Gastrocnemius medialis (tissue), 4 donors: ENCODE results near the gene SPNS2. TPM values are rescaled to one million over a fixed set of nuclear protein-coding genes. Genes with fewer than 3 reads are reported as not detected.

Experiments used
- ATAC-seq, 2 donors: fragments of 150-250 bp; one replicate each; pipeline ENCODE4 v1.9.1; 2016
- DNase-seq, 2 donors: peaks; one replicate each; pipeline ENCODE4 v3.0.0-alpha.2; 2019
- H3K27ac ChIP-seq, 4 donors: fragments of 200-600 bp; sonication (generic); 1 replicate in 1 of 4; 2 replicates in 3 of 4; pipeline ENCODE4 v1.5.1; 2016 to 2018; ENCODE audit warnings: mild to moderate bottlenecking in 2 of 4, moderate library complexity in 1 of 4
- H3K27me3 ChIP-seq, 3 donors: fragments of 200-600 bp; sonication (generic) in 2 of 3; 1 replicate in 1 of 3; 2 replicates in 2 of 3; pipeline versions ENCODE4 v1.5.1 to v1.6.0; 2016 to 2019; ENCODE audit warnings: mild to moderate bottlenecking in 1 of 3, moderate library complexity in 1 of 3
- H3K36me3 ChIP-seq, 2 donors: fragments of 200-600 bp; sonication (generic) in 1 of 2; one replicate each; pipeline ENCODE4 v1.5.1; 2017 to 2018
- H3K4me1 ChIP-seq, 2 donors: fragments of 200-600 bp; sonication (generic) in 1 of 2; one replicate each; pipeline ENCODE4 v1.5.1; 2016 to 2017; ENCODE audit warnings: mild to moderate bottlenecking in 2 of 2
- H3K4me3 ChIP-seq, 4 donors: fragments of 200-600 bp; sonication (generic) in 3 of 4; 1 replicate in 1 of 4; 2 replicates in 3 of 4; pipeline ENCODE4 v1.5.1; 2016 to 2019; ENCODE audit warnings: mild to moderate bottlenecking in 2 of 4
- H3K9me3 ChIP-seq, 3 donors: fragments of 200-600 bp; sonication (generic) in 2 of 3; 1 replicate in 1 of 3; 2 replicates in 2 of 3; pipeline ENCODE4 v1.5.1; 2016 to 2019
- CTCF ChIP-seq, 5 experiments: fragments of 450-650 bp in 3 of 5; fragments of 200-600 bp in 2 of 5; sonication (generic) in 2 of 5; IDR thresholded peaks in 4 of 5; conservative IDR thresholded peaks in 1 of 5; 1 replicate in 4 of 5; 2 replicates in 1 of 5; pipeline ENCODE4 v1.5.1; 2016 to 2019; ENCODE audit warnings: antibody characterized with exemption in 5 of 5, mild to moderate bottlenecking in 3 of 5, moderate library complexity in 3 of 5
- POLR2A ChIP-seq, 2 donors: fragments of 450-650 bp; IDR thresholded peaks; one replicate each; pipeline ENCODE4 v1.6.1; 2017; ENCODE audit warnings: antibody characterized with exemption in 2 of 2, mild to moderate bottlenecking in 2 of 2, moderate library complexity in 2 of 2
- in situ Hi-C, 4 donors: fragments of 200-750 bp; cut with MboI; loops; one replicate each; pipeline versions ENCODE4 v1.15.0 to v1.8.0; 2017; ENCODE audit warnings: low sequenced_read_pairs in 4 of 4
- intact Hi-C: fragments of 100-400 bp; cut with DNase I; formaldehyde crosslinking; loops from one replicate; pipeline ENCODE4 v1.15.1; 2023; ENCODE audit warnings: low total_unique reads
- total RNA-seq, 4 donors: library from RNA; depleted of rRNA; stranded (reverse); fragments of >200 nt; gene quantifications; one replicate each; pipeline versions ENCODE4 v1.1.0 to v1.2.3, GENCODE V29; 2016

SPNS2 gene
- total RNA-seq, 4 donors from 2014 or later = 2.7 to 6.2 (median 4.2) TPM

DNA sequence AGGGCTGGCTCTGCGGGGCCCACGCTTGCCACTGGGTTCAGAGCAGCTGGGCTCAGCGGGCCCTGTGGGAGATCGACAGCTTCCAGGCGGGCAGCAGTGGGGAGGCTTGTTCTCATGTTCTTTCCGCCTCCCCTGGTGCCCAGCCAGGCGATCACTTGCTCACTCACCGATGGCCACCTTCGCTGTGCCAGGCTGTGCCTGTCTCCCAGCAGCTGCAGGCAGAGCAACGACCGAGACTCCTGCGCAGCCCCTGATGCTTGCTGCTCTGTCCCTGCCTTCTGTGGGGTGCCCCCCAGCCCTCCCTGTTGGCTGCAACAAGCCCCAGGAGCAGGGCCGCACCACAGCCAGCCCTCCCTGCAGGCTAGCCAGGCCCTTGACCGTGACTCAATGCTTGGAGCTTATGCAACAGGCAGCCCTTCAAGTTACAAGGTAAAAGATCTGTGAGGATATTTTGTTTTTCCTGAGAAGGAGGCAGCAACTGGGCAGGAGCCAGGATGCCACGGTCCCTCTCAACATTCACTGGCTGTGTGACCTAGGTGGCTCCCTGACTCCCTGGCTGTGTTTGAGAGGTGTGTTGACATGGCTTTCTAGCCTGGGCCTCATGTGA lies 9.6 kb upstream of the SPNS2 start:
- H3K4me1 ChIP-seq = no peaks in the 10 kb centered on the region
- no peaks in the 10 kb centered on the region for H3K27me3 ChIP-seq
- H3K9me3 ChIP-seq = no peaks in the 10 kb centered on the region
- H3K27ac ChIP-seq = no peak overlapping the region
- H3K4me3 ChIP-seq = no peak overlapping the region
- no peak for TF ChIP-seq POLR2A (IDR thresholded peaks at IDR 0.05)
- TF ChIP-seq CTCF (IDR thresholded peaks at IDR 0.05 in 4 of 5, conservative IDR thresholded peaks at IDR 0.05 in 1 of 5) = no peak
- ATAC-seq = no peak
- in situ Hi-C loops = no loop called here
- no peak for DNase-seq
- intact Hi-C loops = no loop called here
- H3K36me3 ChIP-seq = no peaks in the 10 kb centered on the region

DNA sequence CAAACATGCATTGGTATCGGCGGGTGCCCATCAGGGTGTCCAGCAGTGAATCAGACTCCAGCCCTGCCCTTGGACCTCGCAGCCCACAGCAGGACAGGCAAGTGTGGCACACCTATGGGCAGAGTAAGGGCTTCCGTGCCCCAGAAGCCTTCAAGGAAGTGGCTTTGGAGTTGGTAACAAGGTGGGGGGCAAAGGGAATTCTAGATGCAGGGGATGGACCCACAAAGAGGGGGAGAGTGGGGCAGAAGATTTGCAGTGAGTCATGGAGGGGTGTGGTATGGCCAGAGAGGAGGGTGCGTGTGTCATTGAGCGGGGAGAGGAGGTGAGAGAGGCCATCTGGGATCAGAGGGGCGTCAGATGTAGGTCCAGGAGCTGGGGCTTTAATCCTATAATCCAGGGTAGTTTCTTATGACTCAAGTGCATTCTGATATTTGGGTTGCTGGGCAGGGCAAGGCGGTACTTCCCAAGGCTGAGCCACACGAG lies 8.5 kb upstream of the SPNS2 start:
- TF ChIP-seq POLR2A (IDR thresholded peaks at IDR 0.05) (no peak), CTCF (IDR thresholded peaks at IDR 0.05 in 4 of 5, conservative IDR thresholded peaks at IDR 0.05 in 1 of 5) (no peak)
- no peak for ATAC-seq
- intact Hi-C loops = loop anchor here (10.0 kb wide), 1 partner anchor 65 kb away; no protein-coding TSS in a partner anchor

GRCh38 chr17:4490637-4491061 lies 8.0 kb upstream of the SPNS2 start:
- no peak for TF ChIP-seq CTCF (IDR thresholded peaks at IDR 0.05 in 4 of 5, conservative IDR thresholded peaks at IDR 0.05 in 1 of 5)
- TF ChIP-seq POLR2A (IDR thresholded peaks at IDR 0.05) = no peak
- H3K4me3 ChIP-seq = no peak overlapping the region
- no peak for DNase-seq
- no peaks in the 10 kb centered on the region for H3K9me3 ChIP-seq
- no peak overlapping the region for H3K27ac ChIP-seq
- no peaks in the 10 kb centered on the region for H3K27me3 ChIP-seq
- in situ Hi-C loops (no loop called here), intact Hi-C loops (loop anchor here (10.0 kb wide), 1 partner anchor 66 kb away; no protein-coding TSS in a partner anchor)
- H3K36me3 ChIP-seq = no peaks in the 10 kb centered on the region
- no peaks in the 10 kb centered on the region for H3K4me1 ChIP-seq
- no peak for ATAC-seq

More for the DNA sequence above, 8.5 kb upstream of the SPNS2 start:
- Histone ChIP-seq H3K4me3 (no peak overlapping the region), H3K9me3 (no peaks in the 10 kb centered on the region), H3K27me3 (no peaks in the 10 kb centered on the region), H3K36me3 (no peaks in the 10 kb centered on the region), H3K27ac (no peak overlapping the region), H3K4me1 (no peaks in the 10 kb centered on the region)
- DNase-seq = no peak
- in situ Hi-C loops = no loop called here

DNA sequence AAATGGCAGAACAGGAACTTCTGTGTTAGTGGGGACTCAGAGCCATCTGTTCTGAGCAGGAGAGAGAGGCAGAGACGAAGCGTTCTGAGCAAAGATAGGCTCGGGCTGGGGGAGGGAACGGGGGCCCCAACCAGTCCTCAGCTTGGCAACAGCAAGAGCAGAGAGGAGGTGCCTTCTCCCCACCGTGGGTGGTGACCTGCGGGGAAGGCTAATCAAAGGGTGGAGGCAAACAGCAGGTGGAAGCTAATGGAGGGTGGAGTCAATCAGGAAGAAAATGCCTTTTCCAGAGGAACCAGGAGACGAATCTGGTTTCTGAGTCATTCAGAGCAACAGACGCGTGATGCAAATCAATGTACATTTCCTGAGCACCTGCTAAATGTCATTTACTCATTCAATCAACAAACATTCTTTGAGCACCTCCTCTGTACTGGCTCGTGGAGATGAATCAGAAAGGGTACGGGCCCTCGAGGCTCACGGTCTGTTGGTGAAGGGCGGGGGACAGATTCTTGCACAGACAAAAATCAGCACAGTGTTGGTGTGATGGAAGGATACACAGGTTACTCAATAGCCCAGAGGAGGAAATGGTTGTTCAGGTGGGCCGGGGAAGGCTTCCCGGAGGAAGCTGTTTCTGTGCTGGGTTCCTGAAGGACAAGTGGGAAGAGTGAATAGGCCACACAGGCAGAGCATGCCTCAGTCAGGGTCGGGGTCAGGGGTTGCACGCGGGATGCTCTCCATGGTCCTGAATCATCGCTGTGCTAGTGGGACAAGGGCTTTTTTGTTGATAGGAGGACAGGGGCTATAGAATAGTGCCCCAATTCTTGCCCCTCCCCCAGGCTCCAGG lies 5.7 kb upstream of the SPNS2 start:
- Histone ChIP-seq H3K4me1 (no peaks in the 10 kb centered on the region), H3K27me3 (no peaks in the 10 kb centered on the region), H3K9me3 (no peaks in the 10 kb centered on the region), H3K27ac (no peak overlapping the region), H3K4me3 (no peak overlapping the region), H3K36me3 (no peaks in the 10 kb centered on the region)
- DNase-seq = no peak
- in situ Hi-C loops = no loop called here
- ATAC-seq = no peak
- TF ChIP-seq POLR2A (IDR thresholded peaks at IDR 0.05) (no peak), CTCF (IDR thresholded peaks at IDR 0.05 in 4 of 5, conservative IDR thresholded peaks at IDR 0.05 in 1 of 5) (no peak)
- intact Hi-C loops = loop anchor here (10.0 kb wide), 1 partner anchor 68 kb away; no protein-coding TSS in a partner anchor
